Ectodermal cell (in vitro differentiated cells): ENCODE data around the gene MUC13.

Experiments used
- H3K27ac ChIP-seq: 2 replicates; pipeline ENCODE4 v1.7.0; 2013; ENCODE audit warnings: mild to moderate bottlenecking, low read depth, low read length; ENCODE audit not compliant: insufficient read depth, poor library complexity, severe bottlenecking
- H3K27me3 ChIP-seq: 2 replicates; pipeline ENCODE4 v1.7.0; 2013; ENCODE audit warnings: mild to moderate bottlenecking, low read length; ENCODE audit not compliant: insufficient read depth, control insufficient read depth, poor library complexity, severe bottlenecking
- H3K36me3 ChIP-seq: one replicate; pipeline ENCODE4 v1.7.0; 2013; ENCODE audit warnings: low read length; ENCODE audit not compliant: control insufficient read depth, insufficient read depth
- H3K4me1 ChIP-seq: one replicate; pipeline ENCODE4 v1.7.0; 2013; ENCODE audit warnings: low read length; ENCODE audit not compliant: control insufficient read depth, insufficient read depth
- H3K4me3 ChIP-seq: 2 replicates; pipeline ENCODE4 v1.7.0; 2013; ENCODE audit warnings: low read depth, low read length, control low read depth; ENCODE audit not compliant: insufficient read depth
- H3K9me3 ChIP-seq: 2 replicates; pipeline ENCODE4 v1.7.0; 2013; ENCODE audit warnings: mild to moderate bottlenecking, low read length, moderate library complexity; ENCODE audit not compliant: control insufficient read depth
- WGBS, 2 experiments: methylation state at CpG; one replicate each; pipeline ENCODE4 v1.1.7; 2013; ENCODE audit warnings: missing lambda C conversion rate in 2 of 2; 5-methylcytosine and 5-hydroxymethylcytosine counted together

Gene MUC13

DNA sequence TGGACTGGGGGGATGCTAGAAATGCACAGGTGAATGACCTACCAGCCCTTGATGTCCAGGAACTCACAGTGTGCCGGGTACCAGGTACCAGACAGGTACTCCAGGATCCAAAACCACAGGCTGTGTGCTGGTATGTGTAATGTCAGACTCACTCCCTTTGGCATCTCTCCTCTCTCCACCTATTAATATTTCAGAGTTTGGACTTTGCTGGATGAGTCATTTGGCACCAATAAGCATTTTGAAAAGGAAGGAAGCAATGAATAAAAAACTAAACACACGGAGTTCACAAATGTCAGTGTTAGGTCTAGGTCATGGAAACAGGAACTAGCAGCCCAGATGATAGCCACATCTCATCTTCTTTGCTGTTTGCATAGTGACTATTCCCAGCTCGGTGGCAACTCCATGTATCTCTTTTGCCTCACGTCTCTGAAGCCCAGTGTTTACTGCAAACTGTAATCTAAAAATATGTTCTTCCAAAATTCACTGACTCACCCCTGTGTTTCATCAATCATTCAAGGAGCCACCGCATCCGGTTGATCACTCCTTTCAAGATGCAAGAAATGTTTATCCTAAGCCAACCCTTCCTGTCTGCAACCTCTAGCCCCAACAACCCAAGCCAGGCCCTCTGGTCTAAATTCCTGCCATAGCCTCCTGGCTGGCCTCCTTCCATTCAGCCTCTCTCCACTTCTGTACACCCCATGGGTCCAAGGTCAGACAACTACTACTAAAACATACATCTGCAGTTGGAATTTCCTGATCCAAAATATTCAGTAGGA, 55.8 kb downstream of the MUC13 start:
- WGBS, 2 experiments = 89 to 96% methylated on average over 6 of the region's 6 CpGs
- Histone ChIP-seq H3K36me3 (no peaks in the 10 kb centered on the region), H3K27me3 (no peaks in the 10 kb centered on the region), H3K4me1 (peaks cover 18% of the 10 kb centered on the region), H3K9me3 (no peaks in the 10 kb centered on the region), H3K27ac (no peak overlapping the region), H3K4me3 (no peak overlapping the region)

- no peak overlapping the region for H3K27ac ChIP-seq
- no peak overlapping the region for H3K4me3 ChIP-seq
- peaks cover 18% of the 10 kb centered on the region for H3K4me1 ChIP-seq
Observed at GRCh38 chr3:124877674-124878073, 56.9 kb downstream of the MUC13 start.

DNA sequence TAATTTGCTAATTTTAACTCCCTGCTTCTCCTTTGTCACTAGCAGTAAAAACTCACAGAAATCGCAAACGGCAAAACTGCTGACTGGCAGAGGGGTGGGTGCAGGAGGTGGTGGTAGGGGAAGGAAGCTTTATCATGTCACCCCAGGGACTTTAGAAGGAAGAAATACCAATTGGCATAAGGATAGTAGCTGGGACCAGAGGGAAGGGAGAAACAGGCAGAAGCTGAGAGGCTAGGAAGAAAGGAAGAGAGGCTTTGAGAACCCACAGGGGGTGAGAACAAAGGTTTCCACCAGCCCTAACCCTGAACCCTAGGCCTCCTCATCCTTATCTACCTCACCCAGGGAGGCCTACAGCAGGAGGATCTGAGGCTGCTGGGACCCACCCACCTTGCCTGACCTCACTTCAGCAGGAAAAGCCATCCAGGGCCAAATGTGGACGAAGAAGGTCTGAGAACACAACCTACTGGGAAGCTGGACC, 58.1 kb downstream of the MUC13 start:
- no peaks in the 10 kb centered on the region for H3K27me3 ChIP-seq
- no peak overlapping the region for H3K27ac ChIP-seq
- no peaks in the 10 kb centered on the region for H3K36me3 ChIP-seq
- H3K4me1 ChIP-seq = peaks cover 11% of the 10 kb centered on the region
- 40 to 61% methylated on average over 3 of the region's 3 CpGs for WGBS, 2 experiments
- H3K4me3 ChIP-seq = no peak overlapping the region
- H3K9me3 ChIP-seq = no peaks in the 10 kb centered on the region

More at GRCh38 chr3:124877674-124878073, 56.9 kb downstream of the MUC13 start:
- no peaks in the 10 kb centered on the region for H3K27me3 ChIP-seq
- no peaks in the 10 kb centered on the region for H3K36me3 ChIP-seq
- WGBS, 2 experiments = 85 to 94% methylated on average over 3 of the region's 3 CpGs
- no peaks in the 10 kb centered on the region for H3K9me3 ChIP-seq

GRCh38 chr3:124873226-124873625, 61.3 kb downstream of the MUC13 start:
- Histone ChIP-seq H3K36me3 (no peaks in the 10 kb centered on the region), H3K9me3 (no peaks in the 10 kb centered on the region), H3K27ac (no peak overlapping the region), H3K27me3 (no peaks in the 10 kb centered on the region), H3K4me3 (no peak overlapping the region), H3K4me1 (peaks cover 11% of the 10 kb centered on the region)
- WGBS, 2 experiments = 56 to 80% methylated on average over 1 of the region's 1 CpG

DNA sequence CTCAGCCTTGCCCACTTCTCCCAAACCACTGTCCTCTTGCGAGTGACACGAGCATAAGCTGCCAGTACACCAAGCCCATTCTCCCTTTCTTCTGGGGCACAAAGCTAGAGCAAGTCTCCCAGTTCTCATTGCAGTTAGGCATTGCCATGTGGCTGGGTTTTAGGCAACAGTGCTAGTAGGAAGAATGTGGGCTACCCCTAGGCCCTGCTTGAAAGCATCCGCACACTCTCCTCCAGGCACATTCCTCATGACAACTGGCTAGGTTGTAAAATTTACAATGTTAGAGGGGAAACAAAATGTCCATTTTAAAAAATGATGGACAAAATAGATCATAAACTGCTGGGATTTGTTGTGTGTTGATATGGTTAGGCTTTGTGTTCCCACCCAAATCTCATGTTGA, 67.0 kb downstream of the MUC13 start:
- no peaks in the 10 kb centered on the region for H3K36me3 ChIP-seq
- no peaks in the 10 kb centered on the region for H3K4me1 ChIP-seq
- H3K27me3 ChIP-seq = no peaks in the 10 kb centered on the region
- no peak overlapping the region for H3K27ac ChIP-seq
- WGBS, 2 experiments = 96 to 98% methylated on average over 3 of the region's 3 CpGs
- no peaks in the 10 kb centered on the region for H3K9me3 ChIP-seq
- H3K4me3 ChIP-seq = no peak overlapping the region

DNA sequence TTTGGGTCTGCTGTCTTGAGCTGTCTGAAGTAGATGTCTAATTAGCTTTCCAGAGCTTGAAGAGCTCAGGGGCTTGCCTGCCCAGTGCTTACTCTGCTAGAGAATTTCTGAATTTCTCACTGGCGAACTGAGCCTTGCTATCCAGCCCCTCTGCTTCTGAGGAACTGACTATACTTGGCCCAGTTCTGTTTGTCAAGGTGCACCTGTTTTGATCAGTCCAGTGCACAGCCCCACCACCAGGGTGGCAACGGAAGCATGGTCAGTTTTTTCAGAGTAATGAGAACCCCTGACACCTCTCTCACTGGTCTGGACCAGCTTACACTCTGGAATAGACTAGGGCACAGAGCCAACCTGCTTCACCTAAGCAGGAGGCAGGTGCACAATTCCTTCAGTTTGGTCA, 72.5 kb downstream of the MUC13 start:
- Histone ChIP-seq H3K9me3 (no peaks in the 10 kb centered on the region), H3K4me3 (no peak overlapping the region), H3K4me1 (no peaks in the 10 kb centered on the region), H3K27me3 (no peaks in the 10 kb centered on the region), H3K27ac (no peak overlapping the region), H3K36me3 (no peaks in the 10 kb centered on the region)
- WGBS, 2 experiments = 93 to 94% methylated on average over 2 of the region's 2 CpGs

DNA sequence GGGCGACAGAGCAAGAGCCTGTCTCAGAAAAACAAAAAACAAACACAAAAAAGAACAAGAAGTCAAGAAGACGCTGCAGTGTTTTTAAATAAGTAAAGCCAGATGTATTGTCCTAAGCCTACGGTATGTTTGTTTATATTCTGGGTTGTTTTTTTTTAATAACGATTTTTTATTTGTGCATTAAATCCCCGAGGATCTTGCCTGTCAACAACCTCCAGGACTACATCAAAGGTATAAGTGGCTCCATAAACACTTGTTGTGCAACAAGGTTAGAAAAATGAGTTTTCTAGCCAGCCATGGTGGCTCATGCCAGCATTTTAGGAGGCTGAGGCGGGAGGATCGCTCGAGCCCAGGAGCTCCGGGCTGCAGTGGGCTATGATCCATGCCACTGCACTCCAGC, 73.5 kb downstream of the MUC13 start:
- H3K9me3 ChIP-seq = no peaks in the 10 kb centered on the region
- no peaks in the 10 kb centered on the region for H3K4me1 ChIP-seq
- H3K36me3 ChIP-seq = no peaks in the 10 kb centered on the region
- 92 to 95% methylated on average over 9 of the region's 9 CpGs for WGBS, 2 experiments
- no peak overlapping the region for H3K4me3 ChIP-seq
- H3K27me3 ChIP-seq = no peaks in the 10 kb centered on the region
- H3K27ac ChIP-seq = no peak overlapping the region

- H3K27me3 ChIP-seq = no peaks in the 10 kb centered on the region
- no peaks in the 10 kb centered on the region for H3K36me3 ChIP-seq
Observed at GRCh38 chr3:124860599-124860998, 74.0 kb downstream of the MUC13 start.

GRCh38 chr3:124859025-124859424, 75.5 kb downstream of the MUC13 start:
- Histone ChIP-seq H3K9me3 (no peaks in the 10 kb centered on the region), H3K4me1 (no peaks in the 10 kb centered on the region), H3K4me3 (no peak overlapping the region), H3K36me3 (no peaks in the 10 kb centered on the region), H3K27ac (no peak overlapping the region), H3K27me3 (no peaks in the 10 kb centered on the region)
- WGBS, 2 experiments = 48 to 52% methylated on average over 7 of the region's 7 CpGs

More at GRCh38 chr3:124860599-124860998, 74.0 kb downstream of the MUC13 start:
- Histone ChIP-seq H3K9me3 (no peaks in the 10 kb centered on the region), H3K27ac (no peak overlapping the region), H3K4me3 (no peak overlapping the region), H3K4me1 (no peaks in the 10 kb centered on the region)
- 95 to 100% methylated on average over 1 of the region's 1 CpG for WGBS, 2 experiments

- Histone ChIP-seq H3K4me3 (no peak overlapping the region), H3K4me1 (no peaks in the 10 kb centered on the region), H3K9me3 (no peaks in the 10 kb centered on the region), H3K36me3 (no peaks in the 10 kb centered on the region), H3K27ac (no peak overlapping the region), H3K27me3 (no peaks in the 10 kb centered on the region)
- 90 to 94% methylated on average over 1 of the region's 1 CpG for WGBS, 2 experiments
Observed at GRCh38 chr3:124858275-124858674, 76.3 kb downstream of the MUC13 start.
